Measurements from ENCODE around the gene BTN1A1.

Gene BTN1A1, protein sequence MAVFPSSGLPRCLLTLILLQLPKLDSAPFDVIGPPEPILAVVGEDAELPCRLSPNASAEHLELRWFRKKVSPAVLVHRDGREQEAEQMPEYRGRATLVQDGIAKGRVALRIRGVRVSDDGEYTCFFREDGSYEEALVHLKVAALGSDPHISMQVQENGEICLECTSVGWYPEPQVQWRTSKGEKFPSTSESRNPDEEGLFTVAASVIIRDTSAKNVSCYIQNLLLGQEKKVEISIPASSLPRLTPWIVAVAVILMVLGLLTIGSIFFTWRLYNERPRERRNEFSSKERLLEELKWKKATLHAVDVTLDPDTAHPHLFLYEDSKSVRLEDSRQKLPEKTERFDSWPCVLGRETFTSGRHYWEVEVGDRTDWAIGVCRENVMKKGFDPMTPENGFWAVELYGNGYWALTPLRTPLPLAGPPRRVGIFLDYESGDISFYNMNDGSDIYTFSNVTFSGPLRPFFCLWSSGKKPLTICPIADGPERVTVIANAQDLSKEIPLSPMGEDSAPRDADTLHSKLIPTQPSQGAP

DNA sequence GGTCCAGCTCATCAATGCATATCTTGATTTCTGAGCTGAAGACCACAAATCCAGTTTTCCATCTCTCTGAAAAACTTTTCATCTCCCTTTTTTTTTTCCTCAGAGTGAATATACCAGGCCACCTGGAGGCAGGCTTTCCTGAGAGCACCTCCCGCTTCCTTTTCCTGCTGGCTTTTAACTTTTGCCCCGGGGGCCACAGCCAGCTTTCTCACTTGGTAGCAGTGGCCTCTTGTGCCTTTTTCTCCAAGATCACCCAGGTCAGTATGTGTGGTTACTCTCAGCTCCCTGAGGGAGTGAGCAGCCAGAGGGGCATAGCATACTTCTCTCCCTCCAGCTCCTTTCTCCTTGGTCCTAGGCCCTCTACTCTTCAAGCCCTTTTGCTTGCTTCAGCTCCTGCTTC is at the start of gene BTN1A1:
BTN1A1 (plus strand) TSS at position 202 of the 400 bp plus-strand sequence. CDS start 984 bp downstream, outside the sequence.
- H3K36me3 ChIP-seq (replicated peaks; ENCODE audit: low read depth, low read length), result no peaks in the 10 kb centered on the region
- H3K79me2 ChIP-seq (ENCODE audit: low read length), result no peaks in the 10 kb centered on the region
- no peak for TF ChIP-seq EZH2phosphoT487 (IDR thresholded peaks at IDR 0.05; ENCODE audit: low read depth)
- TF ChIP-seq, protein P1, sequence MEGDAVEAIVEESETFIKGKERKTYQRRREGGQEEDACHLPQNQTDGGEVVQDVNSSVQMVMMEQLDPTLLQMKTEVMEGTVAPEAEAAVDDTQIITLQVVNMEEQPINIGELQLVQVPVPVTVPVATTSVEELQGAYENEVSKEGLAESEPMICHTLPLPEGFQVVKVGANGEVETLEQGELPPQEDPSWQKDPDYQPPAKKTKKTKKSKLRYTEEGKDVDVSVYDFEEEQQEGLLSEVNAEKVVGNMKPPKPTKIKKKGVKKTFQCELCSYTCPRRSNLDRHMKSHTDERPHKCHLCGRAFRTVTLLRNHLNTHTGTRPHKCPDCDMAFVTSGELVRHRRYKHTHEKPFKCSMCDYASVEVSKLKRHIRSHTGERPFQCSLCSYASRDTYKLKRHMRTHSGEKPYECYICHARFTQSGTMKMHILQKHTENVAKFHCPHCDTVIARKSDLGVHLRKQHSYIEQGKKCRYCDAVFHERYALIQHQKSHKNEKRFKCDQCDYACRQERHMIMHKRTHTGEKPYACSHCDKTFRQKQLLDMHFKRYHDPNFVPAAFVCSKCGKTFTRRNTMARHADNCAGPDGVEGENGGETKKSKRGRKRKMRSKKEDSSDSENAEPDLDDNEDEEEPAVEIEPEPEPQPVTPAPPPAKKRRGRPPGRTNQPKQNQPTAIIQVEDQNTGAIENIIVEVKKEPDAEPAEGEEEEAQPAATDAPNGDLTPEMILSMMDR (IDR thresholded peaks at IDR 0.05; ENCODE audit: low read depth, low read length), result no peak
- H3K4me2 ChIP-seq (ENCODE audit: low read length), result no peak within 1 kb of the TSS
- no peaks in the 10 kb centered on the region for H4K20me1 ChIP-seq (ENCODE audit: insufficient read depth, low read length)
- H2AFZ ChIP-seq (ENCODE audit: low read depth, low read length), result no peak within 1 kb of the TSS
- H3K9me3 ChIP-seq (ENCODE audit: insufficient read depth, low read length), result no peaks in the 10 kb centered on the region
- no peak within 1 kb of the TSS for H3K9ac ChIP-seq (ENCODE audit: low read length)
- H3K4me3 ChIP-seq (ENCODE audit: low read length), result no peak within 1 kb of the TSS
- no peak within 1 kb of the TSS for H3K27ac ChIP-seq (ENCODE audit: low read length)
- peaks cover 21% of the 10 kb centered on the region for H3K4me1 ChIP-seq (ENCODE audit: low read length)
- no peaks in the 10 kb centered on the region for H3K27me3 ChIP-seq (ENCODE audit: low read depth, low read length)

DNA sequence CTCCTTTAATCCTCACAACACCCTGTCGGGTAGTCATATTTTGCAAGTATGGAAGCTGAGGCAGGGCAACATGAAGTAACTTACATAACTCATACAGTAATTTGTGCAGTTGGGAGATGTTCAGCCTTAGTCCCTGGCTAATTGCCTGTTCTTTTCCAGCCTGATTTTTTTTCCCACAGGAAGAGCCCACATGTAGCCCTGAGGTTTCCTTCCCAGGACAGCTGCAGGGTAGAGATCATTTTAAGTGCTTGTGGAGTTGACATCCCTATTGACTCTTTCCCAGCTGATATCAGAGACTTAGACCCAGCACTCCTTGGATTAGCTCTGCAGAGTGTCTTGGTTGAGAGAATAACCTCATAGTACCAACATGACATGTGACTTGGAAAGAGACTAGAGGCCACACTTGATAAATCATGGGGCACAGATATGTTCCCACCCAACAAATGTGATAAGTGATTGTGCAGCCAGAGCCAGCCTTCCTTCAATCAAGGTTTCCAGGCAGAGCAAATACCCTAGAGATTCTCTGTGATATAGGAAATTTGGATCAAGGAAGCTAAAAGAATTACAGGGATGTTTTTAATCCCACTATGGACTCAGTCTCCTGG is 47.4 kb upstream of the BTN1A1 start:
- H2AFZ ChIP-seq (ENCODE audit: low read depth, low read length), result no peak overlapping the region
- TF ChIP-seq EZH2phosphoT487 (IDR thresholded peaks at IDR 0.05; ENCODE audit: low read depth), result no peak
- TF ChIP-seq, protein P1 (IDR thresholded peaks at IDR 0.05; ENCODE audit: low read depth, low read length), result no peak
- no peaks in the 10 kb centered on the region for H4K20me1 ChIP-seq (ENCODE audit: insufficient read depth, low read length)
- no peak overlapping the region for H3K9ac ChIP-seq (ENCODE audit: low read length)
- no peaks in the 10 kb centered on the region for H3K79me2 ChIP-seq (ENCODE audit: low read length)
- H3K4me1 ChIP-seq (ENCODE audit: low read length), result peaks cover 7% of the 10 kb centered on the region
- no peaks in the 10 kb centered on the region for H3K27me3 ChIP-seq (ENCODE audit: low read depth, low read length)
- H3K36me3 ChIP-seq (replicated peaks; ENCODE audit: low read depth, low read length), result no peaks in the 10 kb centered on the region
- H3K4me3 ChIP-seq (ENCODE audit: low read length), result no peak overlapping the region
- H3K4me2 ChIP-seq (ENCODE audit: low read length), result no peak overlapping the region
- no peak overlapping the region for H3K27ac ChIP-seq (ENCODE audit: low read length)
- H3K9me3 ChIP-seq (ENCODE audit: insufficient read depth, low read length), result no peaks in the 10 kb centered on the region

DNA sequence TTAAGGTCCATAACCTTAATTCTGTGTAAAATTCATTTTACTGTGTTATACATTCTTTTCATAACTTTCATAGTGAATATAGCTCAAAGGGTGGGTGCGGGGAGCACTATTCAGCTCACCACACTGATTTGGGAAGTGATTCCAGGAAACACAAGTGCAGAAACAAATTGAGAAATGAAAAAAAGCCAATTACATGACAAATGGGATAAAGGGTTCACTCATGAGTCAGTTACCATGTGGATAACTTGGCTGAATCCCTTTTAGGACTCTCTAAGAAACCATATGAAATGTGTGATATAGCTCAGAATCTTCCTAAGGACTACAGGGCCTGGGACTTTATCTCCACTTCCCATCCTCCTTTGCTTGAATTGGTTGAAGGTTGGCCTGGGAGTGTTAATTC is 45.5 kb upstream of the BTN1A1 start:
- TF ChIP-seq, protein P1 (IDR thresholded peaks at IDR 0.05; ENCODE audit: low read depth, low read length), result no peak
- TF ChIP-seq EZH2phosphoT487 (IDR thresholded peaks at IDR 0.05; ENCODE audit: low read depth), result no peak
- Histone ChIP-seq H3K4me2 (ENCODE audit: low read length) (no peak overlapping the region), H3K4me3 (ENCODE audit: low read length) (no peak overlapping the region), H2AFZ (ENCODE audit: low read depth, low read length) (no peak overlapping the region), H3K4me1 (ENCODE audit: low read length) (peaks cover 7% of the 10 kb centered on the region), H3K27me3 (ENCODE audit: low read depth, low read length) (no peaks in the 10 kb centered on the region), H3K27ac (ENCODE audit: low read length) (no peak overlapping the region), H4K20me1 (ENCODE audit: insufficient read depth, low read length) (no peaks in the 10 kb centered on the region), H3K79me2 (ENCODE audit: low read length) (peaks cover 12% of the 10 kb centered on the region), H3K9me3 (ENCODE audit: insufficient read depth, low read length) (no peaks in the 10 kb centered on the region), H3K9ac (ENCODE audit: low read length) (no peak overlapping the region), H3K36me3 (replicated peaks; ENCODE audit: low read depth, low read length) (no peaks in the 10 kb centered on the region)

DNA sequence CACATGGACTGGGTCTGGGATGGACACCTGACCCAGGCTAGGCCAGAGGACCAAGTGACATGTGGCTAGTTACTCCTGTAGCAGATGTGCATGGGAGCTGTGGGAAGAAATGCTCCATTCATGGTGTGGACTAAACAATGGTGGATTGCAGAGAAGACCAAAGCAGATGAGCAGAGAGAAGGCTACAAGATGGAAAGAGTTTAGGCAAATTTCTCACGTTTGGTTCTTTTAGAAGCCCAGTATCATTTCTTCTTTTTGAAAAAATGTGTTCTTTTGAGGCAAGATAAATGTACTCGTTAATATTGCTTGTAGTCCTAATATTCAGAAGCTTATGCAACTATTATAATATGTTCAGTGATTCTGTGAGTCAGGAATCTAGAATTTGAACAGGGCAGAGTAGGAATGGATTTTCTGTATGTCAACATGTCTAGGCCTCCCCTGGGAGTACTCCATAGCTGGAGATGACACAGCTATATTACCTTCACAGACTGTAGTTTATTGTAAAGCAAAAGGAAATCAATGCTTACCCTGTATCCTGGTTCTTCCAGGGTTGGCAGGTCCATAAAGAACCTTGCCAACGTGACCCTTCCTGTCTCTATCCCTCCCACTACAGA is 44.6 kb upstream of the BTN1A1 start:
- Histone ChIP-seq H3K79me2 (ENCODE audit: low read length) (peaks cover 12% of the 10 kb centered on the region), H3K27ac (ENCODE audit: low read length) (no peak overlapping the region), H4K20me1 (ENCODE audit: insufficient read depth, low read length) (no peaks in the 10 kb centered on the region), H3K27me3 (ENCODE audit: low read depth, low read length) (no peaks in the 10 kb centered on the region), H3K9ac (ENCODE audit: low read length) (no peak overlapping the region), H3K4me1 (ENCODE audit: low read length) (peaks cover 7% of the 10 kb centered on the region), H3K4me2 (ENCODE audit: low read length) (no peak overlapping the region; the same call in 1 of the 2 replicates), H2AFZ (ENCODE audit: low read depth, low read length) (no peak overlapping the region), H3K36me3 (replicated peaks; ENCODE audit: low read depth, low read length) (peaks cover 2% of the 10 kb centered on the region), H3K4me3 (ENCODE audit: low read length) (no peak overlapping the region), H3K9me3 (ENCODE audit: insufficient read depth, low read length) (no peaks in the 10 kb centered on the region)
- no peak for TF ChIP-seq EZH2phosphoT487 (IDR thresholded peaks at IDR 0.05; ENCODE audit: low read depth)
- TF ChIP-seq, protein P1 (IDR thresholded peaks at IDR 0.05; ENCODE audit: low read depth, low read length), result no peak
